Activated CD8-positive, alpha-beta memory T cell treated with anti-CD3 and anti-CD28 coated beads, Interleukin-2, amount 50 U/mL, for 1 hour (primary cell): ENCODE data around the gene IL17RE.

Experiments used
- DNase-seq: peaks from one replicate; pipeline ENCODE4 v3.0.0-alpha.2; 2020; ENCODE audit errors: extremely low read depth

The IL17RE gene

DNA sequence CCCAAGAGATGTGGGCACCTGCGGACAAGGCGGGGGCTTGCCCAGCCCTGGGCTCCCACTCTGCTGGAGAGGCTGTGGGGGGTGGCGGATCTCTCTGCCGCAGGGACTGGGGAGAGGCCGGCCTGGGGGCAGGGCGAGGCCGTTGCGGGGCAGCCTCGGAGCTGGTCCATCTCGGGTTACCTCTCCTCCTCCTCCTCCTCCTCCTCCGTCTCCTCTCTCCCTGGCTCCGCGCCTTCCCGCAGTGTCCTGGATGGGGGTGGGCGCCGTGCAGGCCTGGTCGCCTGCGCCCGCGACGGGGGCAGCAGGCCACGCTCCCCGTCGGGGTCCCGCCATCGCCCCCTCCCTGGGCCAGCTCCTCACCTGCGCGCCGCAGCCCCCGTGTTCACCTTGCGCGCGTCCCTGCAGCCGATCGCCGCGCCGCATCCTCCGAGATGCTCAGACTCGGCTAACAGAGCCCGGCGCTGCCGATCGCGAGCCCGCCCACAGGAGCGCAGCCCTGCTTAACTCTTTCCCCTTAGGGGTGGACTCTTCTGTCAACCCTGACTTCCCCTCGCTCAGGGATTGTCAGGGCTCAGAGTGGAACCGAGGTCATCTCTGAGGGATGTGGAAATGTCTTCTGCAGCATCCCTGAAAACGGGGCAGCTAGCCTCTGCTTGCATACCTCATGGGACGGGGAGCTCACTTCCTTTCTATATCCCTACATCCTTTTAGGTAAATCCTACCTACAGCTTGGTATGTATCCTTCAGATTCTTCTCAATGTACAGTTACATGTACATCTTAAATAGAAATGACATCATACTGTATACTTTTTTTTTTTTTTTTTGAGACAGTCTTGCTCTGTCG lies 49.5 kb downstream of the IL17RE start, which contains the start of gene PRRT3:
Gene PRRT3 (minus strand): TSS at position 447 of the 844 bp plus-strand sequence. CDS start 2,293 bp downstream, outside the sequence.
- DNase-seq, result no peak

DNA sequence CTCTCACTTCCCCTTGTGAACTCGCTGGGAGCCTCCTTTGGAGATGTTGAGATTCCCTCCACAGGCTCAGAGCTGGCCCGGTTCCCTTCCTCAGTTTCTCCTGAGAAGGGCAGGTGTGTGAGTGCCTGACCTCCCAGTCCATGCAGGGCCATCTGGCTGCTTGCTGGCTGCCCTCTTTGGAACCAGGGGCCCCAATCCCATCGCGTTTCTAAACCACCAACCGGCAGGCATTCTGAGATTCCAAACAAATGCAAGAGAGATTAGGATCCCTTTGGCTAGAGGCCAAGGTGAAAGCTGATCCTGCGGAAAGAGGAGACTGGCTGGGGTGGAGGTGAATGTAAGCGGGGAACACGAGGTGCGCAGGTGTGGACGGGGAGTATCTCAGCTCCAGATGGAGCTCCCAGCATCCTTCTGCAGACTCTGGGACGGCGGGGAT lies 52.4 kb downstream of the IL17RE start:
- DNase-seq, result no peak

DNA sequence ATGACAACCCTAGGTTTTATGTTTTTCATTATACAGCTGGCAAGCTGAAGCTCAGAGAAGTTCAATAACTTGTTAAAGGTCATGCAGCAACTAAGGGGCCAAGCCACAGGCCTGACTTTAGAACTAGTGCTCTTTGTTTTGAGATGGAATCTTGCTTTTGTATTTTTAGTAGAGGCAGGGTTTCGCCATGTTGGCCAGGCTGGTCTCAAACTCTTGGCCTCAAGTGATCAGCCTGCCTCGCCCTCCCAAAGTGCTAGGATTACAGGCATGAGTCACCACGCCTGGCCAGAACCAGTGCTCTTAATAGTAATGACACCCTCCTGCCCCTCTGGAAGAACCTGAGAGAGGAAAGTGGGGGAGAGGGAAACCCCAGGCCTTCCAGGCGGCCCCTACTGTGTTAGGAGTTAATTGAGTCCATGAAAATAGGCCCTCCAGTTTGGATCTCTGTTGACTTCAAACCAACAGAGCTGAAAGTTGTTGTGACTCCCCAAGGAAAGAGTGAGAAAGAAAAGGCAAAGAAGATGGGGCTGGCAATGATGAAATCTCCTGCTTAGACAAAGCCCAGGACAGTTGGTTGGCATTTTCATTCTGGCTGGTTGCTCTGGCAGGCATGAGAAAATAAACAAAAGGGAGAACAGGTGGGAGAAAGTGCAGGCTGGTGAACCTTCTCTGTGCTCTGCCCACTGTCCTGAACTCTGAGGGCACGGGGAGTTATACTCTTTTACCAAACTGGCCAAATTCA lies 53.1 kb downstream of the IL17RE start:
- DNase-seq, result no peak

DNA sequence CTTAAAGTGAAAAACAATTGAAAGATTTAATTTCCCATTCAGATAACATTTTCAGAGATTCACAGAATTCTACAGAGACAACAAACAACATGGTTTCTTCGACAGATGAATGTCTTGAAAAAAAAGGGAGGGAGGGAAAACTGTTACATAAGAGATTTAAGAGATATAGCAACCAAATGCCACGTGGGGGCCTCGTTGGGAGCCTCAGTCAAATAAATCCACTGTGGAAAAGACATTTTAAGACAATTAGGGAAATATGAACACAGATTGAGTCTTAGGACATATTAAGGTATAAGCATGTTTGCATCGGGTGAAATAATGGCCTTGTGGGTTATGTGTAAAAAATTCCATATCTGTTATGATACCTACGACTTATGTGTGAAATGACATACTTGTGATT lies 54.6 kb downstream of the IL17RE start:
- no peak for DNase-seq

DNA sequence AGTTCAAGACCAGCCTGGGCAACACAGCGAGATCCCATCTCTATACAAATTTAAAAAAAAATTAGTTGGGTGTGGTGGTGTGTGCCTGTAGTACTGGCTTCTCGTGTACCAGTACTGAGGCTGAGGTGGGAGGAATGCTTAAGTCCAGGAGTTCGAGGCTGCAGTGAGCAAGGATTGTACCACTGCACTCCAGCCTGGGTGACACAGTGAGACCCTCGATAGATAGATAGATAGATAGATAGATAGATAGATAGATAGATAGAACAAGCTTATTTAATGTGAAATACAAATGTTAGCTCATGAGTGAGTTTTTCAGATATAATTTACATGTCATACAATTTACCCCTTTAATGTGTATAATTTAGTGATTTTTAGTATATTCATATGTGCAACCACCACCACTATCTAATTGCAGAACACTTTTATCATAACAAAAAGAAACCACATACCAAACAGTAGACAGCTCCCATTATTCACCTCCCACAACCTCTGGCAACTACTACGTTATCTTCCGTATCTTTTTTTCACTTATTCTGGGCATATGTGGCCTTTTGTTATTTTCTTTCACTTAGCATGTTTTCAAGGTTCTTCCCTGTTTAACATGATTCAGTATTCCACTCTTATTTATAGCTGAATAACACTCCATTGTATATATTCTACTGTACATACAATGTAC lies 62.7 kb downstream of the IL17RE start:
- DNase-seq, result no peak
